ENCODE measurements around the gene KIRREL1.

Gene KIRREL1

GRCh38 chr1:158078569-158079080, 85.2 kb downstream of the KIRREL1 start:
- TF ChIP-seq, protein P1, sequence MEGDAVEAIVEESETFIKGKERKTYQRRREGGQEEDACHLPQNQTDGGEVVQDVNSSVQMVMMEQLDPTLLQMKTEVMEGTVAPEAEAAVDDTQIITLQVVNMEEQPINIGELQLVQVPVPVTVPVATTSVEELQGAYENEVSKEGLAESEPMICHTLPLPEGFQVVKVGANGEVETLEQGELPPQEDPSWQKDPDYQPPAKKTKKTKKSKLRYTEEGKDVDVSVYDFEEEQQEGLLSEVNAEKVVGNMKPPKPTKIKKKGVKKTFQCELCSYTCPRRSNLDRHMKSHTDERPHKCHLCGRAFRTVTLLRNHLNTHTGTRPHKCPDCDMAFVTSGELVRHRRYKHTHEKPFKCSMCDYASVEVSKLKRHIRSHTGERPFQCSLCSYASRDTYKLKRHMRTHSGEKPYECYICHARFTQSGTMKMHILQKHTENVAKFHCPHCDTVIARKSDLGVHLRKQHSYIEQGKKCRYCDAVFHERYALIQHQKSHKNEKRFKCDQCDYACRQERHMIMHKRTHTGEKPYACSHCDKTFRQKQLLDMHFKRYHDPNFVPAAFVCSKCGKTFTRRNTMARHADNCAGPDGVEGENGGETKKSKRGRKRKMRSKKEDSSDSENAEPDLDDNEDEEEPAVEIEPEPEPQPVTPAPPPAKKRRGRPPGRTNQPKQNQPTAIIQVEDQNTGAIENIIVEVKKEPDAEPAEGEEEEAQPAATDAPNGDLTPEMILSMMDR (IDR thresholded peaks at IDR 0.05; ENCODE audit: low read depth, low read length), result no peak
- Histone ChIP-seq H3K27ac (peak overlapping the region; percentile 10; the same call in 1 of the 2 replicates), H3K27me3 (ENCODE audit: insufficient read depth, low read depth, severe bottlenecking) (no peaks in the 10 kb centered on the region), H3K4me3 (ENCODE audit: low read depth, low read length) (no peak overlapping the region), H3K9me3 (ENCODE audit: severe bottlenecking) (no peaks in the 10 kb centered on the region), H3K36me3 (peaks cover 80% of the 10 kb centered on the region)
- peak; percentile 51 for DNase-seq

DNA sequence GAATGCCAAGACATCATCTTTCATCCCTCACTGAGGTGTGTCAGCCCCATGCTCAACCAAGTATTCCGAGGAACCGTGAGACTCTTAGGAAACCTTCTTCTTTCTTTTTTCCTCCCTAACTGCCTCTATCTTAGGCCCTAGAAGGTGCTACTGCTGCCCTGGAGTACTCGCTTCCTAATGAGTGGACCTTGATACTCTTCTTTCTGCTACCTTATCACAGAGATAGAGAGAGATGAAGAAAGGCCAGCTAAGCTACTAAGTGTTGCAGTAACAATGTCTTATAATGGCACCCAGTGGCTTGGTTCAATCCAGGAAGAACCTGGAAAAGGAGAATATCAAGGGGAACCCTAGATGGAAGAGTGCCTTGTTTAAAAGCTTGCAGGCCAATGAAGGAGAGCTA, 86.6 kb downstream of the KIRREL1 start:
- no peak overlapping the region for H3K27ac ChIP-seq
- no peaks in the 10 kb centered on the region for H3K9me3 ChIP-seq (ENCODE audit: severe bottlenecking)
- no peak overlapping the region for H3K4me3 ChIP-seq (ENCODE audit: low read depth, low read length)
- H3K27me3 ChIP-seq (ENCODE audit: insufficient read depth, low read depth, severe bottlenecking), result no peaks in the 10 kb centered on the region
- DNase-seq, result no peak
- peaks cover 81% of the 10 kb centered on the region for H3K36me3 ChIP-seq
- TF ChIP-seq, protein P1 (IDR thresholded peaks at IDR 0.05; ENCODE audit: low read depth, low read length), result no peak

- Histone ChIP-seq H3K4me3 (ENCODE audit: low read depth, low read length) (no peak overlapping the region), H3K9me3 (ENCODE audit: severe bottlenecking) (no peaks in the 10 kb centered on the region), H3K36me3 (peaks cover 90% of the 10 kb centered on the region), H3K27ac (no peak overlapping the region), H3K27me3 (ENCODE audit: insufficient read depth, low read depth, severe bottlenecking) (no peaks in the 10 kb centered on the region)
- DNase-seq, result no peak
- TF ChIP-seq, protein P1 (IDR thresholded peaks at IDR 0.05; ENCODE audit: low read depth, low read length), result no peak
Observed at GRCh38 chr1:158084336-158084735, 90.9 kb downstream of the KIRREL1 start.

GRCh38 chr1:158084747-158085146, 91.3 kb downstream of the KIRREL1 start:
- Histone ChIP-seq H3K27ac (no peak overlapping the region), H3K4me3 (ENCODE audit: low read depth, low read length) (no peak overlapping the region), H3K9me3 (ENCODE audit: severe bottlenecking) (no peaks in the 10 kb centered on the region), H3K27me3 (ENCODE audit: insufficient read depth, low read depth, severe bottlenecking) (no peaks in the 10 kb centered on the region), H3K36me3 (peaks cover 90% of the 10 kb centered on the region)
- TF ChIP-seq, protein P1 (IDR thresholded peaks at IDR 0.05; ENCODE audit: low read depth, low read length), result no peak
- DNase-seq, result no peak

DNA sequence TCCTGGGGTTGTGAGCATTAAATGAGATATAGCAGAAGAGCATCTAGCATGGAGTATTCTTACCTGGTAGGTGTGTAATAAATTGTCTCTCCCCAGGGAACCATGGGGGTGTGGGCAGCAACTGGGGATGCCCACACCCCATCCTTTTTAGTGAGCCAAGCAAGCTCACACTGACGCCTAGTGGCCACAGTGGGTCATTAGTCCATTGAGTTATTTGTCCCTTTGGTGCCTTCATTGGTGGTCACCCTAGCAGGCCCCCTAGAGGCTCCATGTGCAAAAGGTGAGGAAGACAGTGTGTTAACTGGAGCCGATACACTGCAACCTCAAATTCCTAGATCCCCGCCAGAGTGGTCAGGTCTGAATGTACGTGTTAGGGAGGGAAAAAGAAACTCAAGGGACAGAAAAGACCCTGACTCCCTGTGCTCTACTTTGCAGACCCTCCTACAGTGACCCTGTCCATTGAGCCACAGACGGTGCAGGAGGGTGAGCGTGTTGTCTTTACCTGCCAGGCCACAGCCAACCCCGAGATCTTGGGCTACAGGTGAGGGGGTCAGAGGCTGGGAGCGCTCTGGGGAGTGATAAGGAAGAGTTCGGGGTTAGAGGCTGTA, 94.0 kb downstream of the KIRREL1 start:
- Histone ChIP-seq H3K36me3 (peaks cover 91% of the 10 kb centered on the region), H3K4me3 (ENCODE audit: low read depth, low read length) (no peak overlapping the region), H3K27me3 (ENCODE audit: insufficient read depth, low read depth, severe bottlenecking) (no peaks in the 10 kb centered on the region), H3K27ac (no peak overlapping the region), H3K9me3 (ENCODE audit: severe bottlenecking) (no peaks in the 10 kb centered on the region)
- TF ChIP-seq, protein P1 (IDR thresholded peaks at IDR 0.05; ENCODE audit: low read depth, low read length), result peak; percentile 100
- peak; percentile 94 for DNase-seq

- no peak for DNase-seq
- Histone ChIP-seq H3K36me3 (peaks cover 94% of the 10 kb centered on the region), H3K27me3 (ENCODE audit: insufficient read depth, low read depth, severe bottlenecking) (no peaks in the 10 kb centered on the region), H3K4me3 (ENCODE audit: low read depth, low read length) (no peak overlapping the region), H3K27ac (no peak overlapping the region), H3K9me3 (ENCODE audit: severe bottlenecking) (no peaks in the 10 kb centered on the region)
- TF ChIP-seq, protein P1 (IDR thresholded peaks at IDR 0.05; ENCODE audit: low read depth, low read length), result no peak
Observed at GRCh38 chr1:158089476-158089875, 96.0 kb downstream of the KIRREL1 start.

Measured in WERI-Rb-1 (cell line).